Neural crest cell (in vitro differentiated cells): ENCODE results near the gene S100A6. TPM values are rescaled to one million over a fixed set of nuclear protein-coding genes. Genes with fewer than 3 reads are reported as not detected.
"Not testable (repeated sequence)": the region's sequence is repeated elsewhere in the genome, so short reads cannot be mapped to it uniquely, and the experiment has no call there.

Experiments
- DNase-seq: peaks from one replicate; pipeline ENCODE4 v3.0.0; 2021; ENCODE audit warnings: low read depth, mixed read lengths, low spot score
- H3K27ac Mint-ChIP-seq: one replicate; pipeline ENCODE4 v1.8.0; 2021; ENCODE audit warnings: mild to moderate bottlenecking, mixed read lengths; ENCODE audit not compliant: unreplicated experiment
- H3K27me3 Mint-ChIP-seq: 2 replicates; pipeline ENCODE4 v1.8.0; 2021; ENCODE audit warnings: low read depth, mild to moderate bottlenecking, mixed read lengths
- H3K36me3 Mint-ChIP-seq: 2 replicates; pipeline ENCODE4 v1.8.0; 2021; ENCODE audit warnings: low read depth, mild to moderate bottlenecking, mixed read lengths
- H3K4me1 Mint-ChIP-seq: 2 replicates; pipeline ENCODE4 v1.8.0; 2021; ENCODE audit warnings: mixed read lengths
- H3K4me3 Mint-ChIP-seq: one replicate; pipeline ENCODE4 v1.8.0; 2021; ENCODE audit warnings: mild to moderate bottlenecking, mixed read lengths
- H3K9me3 Mint-ChIP-seq: 2 replicates; pipeline ENCODE4 v1.8.0; 2021; ENCODE audit warnings: mixed read lengths
- total RNA-seq: library from RNA; stranded (reverse); gene quantifications from 2 replicates; pipeline ENCODE4 v1.2.1, GENCODE V29; 2021
- TF ChIP-seq, protein P1 (sequence below): fragments of 200-600 bp; sonication (generic); conservative IDR thresholded peaks from 2 replicates; pipeline ENCODE4 v1.5.0; 2021; ENCODE audit warnings: antibody characterized with exemption, mild to moderate bottlenecking

The S100A6 gene
- total RNA-seq, 1 donor from 2014 or later: not detected

DNA sequence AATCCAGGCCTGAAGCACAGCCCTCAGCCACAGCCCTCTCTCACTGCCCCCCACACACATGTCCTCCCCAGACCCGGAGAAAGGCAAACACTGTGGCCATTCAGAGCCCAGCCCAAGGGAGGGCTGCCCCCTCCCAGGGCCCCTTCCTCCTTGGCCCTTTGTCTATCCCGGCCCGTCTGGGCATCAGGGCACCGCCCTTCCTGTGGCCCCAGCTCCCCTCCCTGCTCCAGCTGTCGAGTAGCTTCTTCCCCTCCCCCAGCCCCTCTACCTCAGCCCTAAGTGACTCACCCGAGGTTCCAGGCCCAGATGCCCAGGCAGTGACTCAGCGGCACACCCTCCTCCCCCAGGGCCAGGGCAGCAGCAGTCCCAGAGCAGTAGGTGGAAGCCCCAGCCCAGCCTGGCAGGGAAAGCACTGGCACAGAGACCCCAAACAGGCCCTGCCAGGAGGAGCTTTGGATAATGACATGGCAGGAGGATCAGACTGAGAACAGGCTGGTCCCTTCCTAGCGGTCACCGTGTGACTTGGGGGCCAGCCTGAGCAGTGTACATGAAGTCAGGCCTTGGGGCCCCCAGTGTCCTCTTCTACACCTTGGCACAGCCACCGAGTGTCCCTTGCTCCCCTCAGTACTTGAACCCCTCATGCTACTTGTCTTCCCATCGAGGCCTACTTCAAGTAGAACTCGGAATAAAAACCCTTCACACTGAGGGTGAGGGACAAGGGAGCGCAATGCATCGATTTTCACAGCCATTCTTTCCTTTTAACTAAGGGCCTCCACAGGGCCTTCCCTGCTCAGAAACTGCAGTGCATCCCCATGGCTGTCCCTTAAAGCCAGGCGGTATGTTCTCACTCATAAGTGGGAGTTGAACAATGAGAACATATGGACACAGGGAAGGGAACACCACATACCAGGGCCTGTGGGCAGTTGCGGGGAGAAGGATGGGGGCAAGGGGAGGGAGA, 30.9 kb upstream of the S100A6 start:
- Mint-ChIP-seq H3K27ac (peak overlapping the region; percentile 98), H3K4me1 (peaks cover 43% of the 10 kb centered on the region), H3K27me3 (no peaks in the 10 kb centered on the region), H3K36me3 (no peaks in the 10 kb centered on the region), H3K4me3 (peak overlapping the region; percentile 64), H3K9me3 (no peaks in the 10 kb centered on the region)
- peak; percentile 40 for DNase-seq
- TF ChIP-seq, protein P1, sequence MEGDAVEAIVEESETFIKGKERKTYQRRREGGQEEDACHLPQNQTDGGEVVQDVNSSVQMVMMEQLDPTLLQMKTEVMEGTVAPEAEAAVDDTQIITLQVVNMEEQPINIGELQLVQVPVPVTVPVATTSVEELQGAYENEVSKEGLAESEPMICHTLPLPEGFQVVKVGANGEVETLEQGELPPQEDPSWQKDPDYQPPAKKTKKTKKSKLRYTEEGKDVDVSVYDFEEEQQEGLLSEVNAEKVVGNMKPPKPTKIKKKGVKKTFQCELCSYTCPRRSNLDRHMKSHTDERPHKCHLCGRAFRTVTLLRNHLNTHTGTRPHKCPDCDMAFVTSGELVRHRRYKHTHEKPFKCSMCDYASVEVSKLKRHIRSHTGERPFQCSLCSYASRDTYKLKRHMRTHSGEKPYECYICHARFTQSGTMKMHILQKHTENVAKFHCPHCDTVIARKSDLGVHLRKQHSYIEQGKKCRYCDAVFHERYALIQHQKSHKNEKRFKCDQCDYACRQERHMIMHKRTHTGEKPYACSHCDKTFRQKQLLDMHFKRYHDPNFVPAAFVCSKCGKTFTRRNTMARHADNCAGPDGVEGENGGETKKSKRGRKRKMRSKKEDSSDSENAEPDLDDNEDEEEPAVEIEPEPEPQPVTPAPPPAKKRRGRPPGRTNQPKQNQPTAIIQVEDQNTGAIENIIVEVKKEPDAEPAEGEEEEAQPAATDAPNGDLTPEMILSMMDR: no peak

DNA sequence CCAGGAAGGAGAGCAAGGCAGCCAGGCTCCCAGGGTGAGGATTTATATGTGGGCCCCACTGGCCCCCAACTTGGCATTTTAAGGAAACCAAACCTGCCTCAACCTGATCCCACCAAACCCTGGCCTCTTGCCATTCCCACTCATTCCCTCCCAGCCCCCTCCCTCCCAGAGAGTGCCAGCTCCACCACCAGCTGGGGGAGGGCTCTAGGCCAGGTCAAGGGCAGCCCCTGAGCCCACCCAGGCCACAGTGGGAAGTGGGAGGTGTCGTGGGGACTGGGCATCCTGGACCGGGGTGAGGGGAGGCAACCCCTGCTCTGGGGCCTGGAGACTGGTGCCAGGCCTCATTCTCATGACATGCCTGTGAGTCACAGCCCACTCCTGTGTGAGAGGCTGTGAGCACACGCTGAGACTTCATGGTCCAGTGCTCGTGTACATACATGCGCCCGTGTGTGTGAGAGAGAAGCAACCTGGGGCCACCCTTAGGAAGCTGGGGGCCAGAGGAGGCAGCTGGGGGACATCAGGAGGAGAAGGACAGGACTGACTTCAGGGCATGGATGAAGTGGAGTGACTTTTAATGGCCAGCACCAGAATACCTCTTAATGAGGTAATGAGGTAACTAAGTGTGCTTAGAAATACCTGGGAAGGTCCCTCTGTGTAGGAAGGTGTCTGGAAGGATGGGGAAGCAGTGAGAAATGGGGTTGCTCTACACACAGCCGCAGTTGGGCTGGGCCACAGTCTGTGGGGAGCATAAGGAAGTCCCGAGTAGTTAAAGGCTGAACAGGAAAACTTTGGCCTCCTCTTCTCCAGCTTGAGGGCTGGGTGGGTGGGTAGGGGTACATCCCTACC, 30.0 kb upstream of the S100A6 start, which contains the start of gene S100A2:
TSS of gene S100A2 (minus strand) at position 316 of the 846 bp plus-strand sequence. CDS start 1,967 bp downstream, outside the sequence.
- Mint-ChIP-seq H3K4me3 (peak within 1 kb of the TSS; percentile 64), H3K9me3 (no peaks in the 10 kb centered on the region), H3K27me3 (no peaks in the 10 kb centered on the region), H3K4me1 (peaks cover 40% of the 10 kb centered on the region), H3K27ac (peak within 1 kb of the TSS; percentile 99), H3K36me3 (no peaks in the 10 kb centered on the region)
- TF ChIP-seq, protein P1: no peak
- no peak for DNase-seq

DNA sequence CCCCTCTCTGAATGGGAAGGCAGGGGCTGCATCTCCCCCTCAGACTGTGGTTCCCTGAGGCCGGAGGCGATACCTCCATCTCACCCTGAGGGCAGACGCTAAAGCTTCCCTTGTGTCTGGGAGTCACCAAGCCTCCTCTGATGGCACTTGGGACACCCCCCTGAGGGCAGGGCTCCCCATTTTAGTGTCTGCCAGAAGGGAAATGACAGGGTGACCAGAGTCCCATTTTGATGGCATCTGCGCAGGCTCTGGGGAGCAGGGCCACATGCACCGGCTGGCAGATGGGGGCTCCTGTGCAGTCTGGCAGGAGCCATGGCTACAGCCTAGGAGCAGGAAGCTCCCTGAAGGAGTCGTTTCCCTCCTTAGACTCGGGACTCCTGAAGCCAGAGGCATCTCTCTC, 28.2 kb upstream of the S100A6 start:
- Mint-ChIP-seq H3K4me3 (no peak overlapping the region), H3K4me1 (peaks cover 33% of the 10 kb centered on the region), H3K36me3 (no peaks in the 10 kb centered on the region), H3K27ac (no peak overlapping the region), H3K9me3 (no peaks in the 10 kb centered on the region), H3K27me3 (no peaks in the 10 kb centered on the region)
- TF ChIP-seq, protein P1: no peak
- DNase-seq: no peak

DNA sequence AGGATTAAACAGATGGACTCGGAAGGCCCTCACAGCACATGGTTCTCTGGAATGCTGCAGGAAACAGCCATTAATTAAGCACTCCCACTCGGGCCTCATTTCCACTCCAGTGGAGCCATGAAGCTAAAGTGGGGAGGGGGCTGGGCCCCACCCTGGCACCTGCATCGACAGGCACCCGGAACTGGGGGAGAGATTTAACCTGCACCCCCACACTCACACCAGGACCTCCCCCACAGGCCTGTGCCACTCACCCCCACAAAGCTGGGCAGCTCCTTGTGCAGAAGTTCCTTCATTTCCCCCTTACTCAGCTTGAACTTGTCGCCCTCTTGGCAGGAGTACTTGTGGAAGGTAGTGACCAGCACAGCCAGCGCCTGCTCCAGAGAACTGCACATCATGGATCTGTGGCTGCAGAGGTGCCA, 27.7 kb upstream of the S100A6 start:
- Mint-ChIP-seq H3K4me3 (no peak overlapping the region), H3K4me1 (peaks cover 28% of the 10 kb centered on the region), H3K9me3 (no peaks in the 10 kb centered on the region), H3K27ac (no peak overlapping the region), H3K27me3 (no peaks in the 10 kb centered on the region), H3K36me3 (no peaks in the 10 kb centered on the region)
- TF ChIP-seq, protein P1: no peak
- no peak for DNase-seq

DNA sequence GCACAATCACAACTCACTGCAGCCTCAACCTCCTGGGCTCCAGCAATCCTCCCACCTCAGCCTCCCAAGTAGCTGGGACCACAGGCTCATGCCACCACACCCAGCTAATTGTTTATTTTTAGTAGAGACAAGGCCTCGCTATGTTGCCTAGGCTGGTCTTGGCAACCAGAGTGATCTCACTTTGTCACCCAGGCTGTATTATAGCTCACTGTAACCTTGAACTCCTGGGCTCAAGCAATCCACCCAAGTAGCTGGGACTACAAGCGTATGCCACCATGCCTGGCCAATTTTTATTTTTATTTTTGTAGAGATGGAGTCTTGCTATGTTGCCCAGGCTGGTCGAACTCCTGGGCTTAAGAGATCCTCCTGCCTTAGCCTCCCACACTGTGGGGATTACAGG, 26.2 kb upstream of the S100A6 start:
- H3K27ac Mint-ChIP-seq, H3K27me3 Mint-ChIP-seq, H3K36me3 Mint-ChIP-seq, H3K9me3 Mint-ChIP-seq, DNase-seq, H3K4me3 Mint-ChIP-seq: not testable (repeated sequence)
- H3K4me1 Mint-ChIP-seq: peaks cover 14% of the 10 kb centered on the region
